IMR-90 (cell line): Measurements from ENCODE around the gene DOCK2. TPM values are rescaled to one million over a fixed set of nuclear protein-coding genes. Genes with fewer than 3 reads are reported as not detected.

Source experiments
- ATAC-seq: fragments of 200-7000 bp; cut with Tn5 transposase; 2 replicates; pipeline ENCODE4 v1.9.1; 2020; ENCODE audit warnings: low read depth, mild to moderate bottlenecking, moderate library complexity
- BruUV-seq: library from RNA; stranded (reverse); fragments of 400-500 nt; replicated peaks from 2 replicates; lab custom pipeline; 2021; lab: Mats Ljungman, UMichigan
- CTCF ChIA-PET: fragments of 300-600 bp; formaldehyde crosslinking; extraction: SDS; loops from one replicate; lab custom pipeline; 2021; ENCODE audit warnings: antibody characterized with exemption; lab: Yijun Ruan, JAX
- POLR2A ChIA-PET: fragments of 300-600 bp; sonication (Branson Sonifier 250); formaldehyde crosslinking; loops from one replicate; lab custom pipeline; 2022; ENCODE audit warnings: antibody characterized with exemption; ENCODE audit not compliant: unreplicated experiment; lab: Charles Lee
- DNase-seq: peaks from one replicate; pipeline ENCODE4 v3.0.0; 2013
- H2AFZ ChIP-seq: replicated peaks from 2 replicates; pipeline ENCODE3; 2013; ENCODE audit warnings: low read length, mild to moderate bottlenecking; ENCODE audit not compliant: poor library complexity
- H2AK5ac ChIP-seq: 2 replicates; pipeline ENCODE4 v1.6.1; 2013; ENCODE audit warnings: low read depth, low read length, inconsistent platforms
- H2AK9ac ChIP-seq: replicated peaks from 2 replicates; pipeline ENCODE3; 2013; ENCODE audit warnings: mild to moderate bottlenecking, low read depth, low read length, moderate library complexity; ENCODE audit not compliant: poor library complexity
- H2BK120ac ChIP-seq: 2 replicates; pipeline ENCODE4 v1.6.1; 2013; ENCODE audit warnings: low read depth, low read length, inconsistent platforms
- H2BK15ac ChIP-seq: 3 replicates; pipeline ENCODE4 v1.6.1; 2013; ENCODE audit warnings: low read depth, low read length, inconsistent platforms
- H2BK20ac ChIP-seq: 2 replicates; pipeline ENCODE4 v1.6.1; 2013; ENCODE audit warnings: low read depth, mild to moderate bottlenecking, inconsistent platforms, low read length, moderate library complexity
- H2BK5ac ChIP-seq: 2 replicates; pipeline ENCODE4 v1.6.1; 2013; ENCODE audit warnings: mild to moderate bottlenecking, low read depth, low read length, inconsistent platforms; ENCODE audit not compliant: poor library complexity, severe bottlenecking
- H3K14ac ChIP-seq: replicated peaks from 2 replicates; pipeline ENCODE4 v1.6.1; 2013; ENCODE audit warnings: low read depth, low read length, inconsistent platforms
- H3K18ac ChIP-seq: 2 replicates; pipeline ENCODE4 v1.6.1; 2013; ENCODE audit warnings: low read depth, low read length, control low read depth
- H3K23ac ChIP-seq: 2 replicates; pipeline ENCODE4 v1.6.1; 2013; ENCODE audit warnings: low read depth, low read length, inconsistent platforms
- H3K27ac ChIP-seq: 2 replicates; pipeline ENCODE4 v1.5.1; 2013; ENCODE audit warnings: mild to moderate bottlenecking, control low read depth, low read length; ENCODE audit not compliant: insufficient read depth
- H3K27me3 ChIP-seq: 2 replicates; pipeline ENCODE4 v1.6.1; 2013; ENCODE audit warnings: low read length; ENCODE audit not compliant: control insufficient read depth, insufficient read depth
- H3K36me3 ChIP-seq: 2 replicates; pipeline ENCODE4 v1.6.1; 2013; ENCODE audit warnings: low read length, mixed read lengths; ENCODE audit not compliant: control insufficient read depth, insufficient read depth
- H3K4ac ChIP-seq: 2 replicates; pipeline ENCODE4 v1.6.1; 2013; ENCODE audit warnings: low read depth, low read length, inconsistent platforms
- H3K4me1 ChIP-seq: 2 replicates; pipeline ENCODE4 v1.6.1; 2013; ENCODE audit warnings: low read length, mixed read lengths; ENCODE audit not compliant: control insufficient read depth, insufficient read depth
- H3K4me2 ChIP-seq: 2 replicates; pipeline ENCODE4 v1.6.1; 2013; ENCODE audit warnings: low read depth, mild to moderate bottlenecking, control low read depth, low read length, moderate library complexity
- H3K4me3 ChIP-seq: 2 replicates; pipeline ENCODE4 v1.5.1; 2013; ENCODE audit warnings: low read depth, mild to moderate bottlenecking, control low read depth, low read length, moderate library complexity; ENCODE audit not compliant: insufficient read depth
- H3K56ac ChIP-seq: 2 replicates; pipeline ENCODE4 v1.6.1; 2013; ENCODE audit warnings: low read length, inconsistent platforms; ENCODE audit not compliant: insufficient read depth; ENCODE audit errors: extremely low read depth
- H3K79me1 ChIP-seq, 2 experiments: 2 replicates each; pipeline ENCODE4 v1.6.1; 2013; ENCODE audit warnings: low read length in 2 of 2, inconsistent platforms in 1 of 2, low read depth in 1 of 2
- H3K9ac ChIP-seq: 2 replicates; pipeline ENCODE4 v1.6.1; 2013; ENCODE audit warnings: low read depth, low read length, control low read depth
- H3K9me1 ChIP-seq: 2 replicates; pipeline ENCODE4 v1.6.1; 2013; ENCODE audit warnings: low read length, inconsistent platforms; ENCODE audit not compliant: insufficient read depth
- H3K9me3 ChIP-seq: 2 replicates; pipeline ENCODE4 v1.6.1; 2013; ENCODE audit warnings: low read length; ENCODE audit not compliant: control insufficient read depth, insufficient read depth
- H4K20me1 ChIP-seq: 2 replicates; pipeline ENCODE4 v1.6.1; 2013; ENCODE audit warnings: low read length, inconsistent platforms; ENCODE audit not compliant: insufficient read depth
- H4K5ac ChIP-seq: 2 replicates; pipeline ENCODE4 v1.6.1; 2013; ENCODE audit warnings: mild to moderate bottlenecking, low read depth, low read length, control low read depth
- H4K8ac ChIP-seq, 2 experiments: 2 replicates each; pipeline ENCODE4 v1.6.1; 2013; ENCODE audit warnings: low read depth in 2 of 2, low read length in 2 of 2, control low read depth in 1 of 2, inconsistent platforms in 1 of 2
- H4K91ac ChIP-seq: 2 replicates; pipeline ENCODE4 v1.6.1; 2013; ENCODE audit warnings: low read depth, low read length, inconsistent platforms; ENCODE audit not compliant: insufficient read depth
- CEBPB ChIP-seq: IDR thresholded peaks from 2 replicates; pipeline ENCODE4 v1.6.1; 2012; ENCODE audit warnings: low read depth, low read length, improper control_type of control experiment
- SMC3 ChIP-seq: fragments of 150-350 bp; IDR thresholded peaks from 2 replicates; pipeline ENCODE4 v1.6.1; 2016; ENCODE audit warnings: low read depth, mild to moderate bottlenecking, antibody characterized with exemption, low read length, moderate library complexity
- WGBS, 2 experiments: methylation state at CpG; one replicate each; pipeline versions ENCODE4 v1.1.5 to v1.1.7; 2013; ENCODE audit warnings: missing lambda C conversion rate in 2 of 2; ENCODE audit not compliant: insufficient read length in 1 of 2; ENCODE audit errors: extremely low coverage in 2 of 2; 5-methylcytosine and 5-hydroxymethylcytosine counted together
- dilution Hi-C: fragments of 300-500 bp; cut with HindIII; formaldehyde crosslinking; loops from one replicate; pipeline ENCODE4 v1.14.3; 2018; ENCODE audit warnings: low sequenced_read_pairs; ENCODE audit not compliant: unreplicated experiment
- in situ Hi-C: fragments of 300-500 bp; cut with MboI; formaldehyde crosslinking; loops from 3 replicates; pipeline ENCODE4 v1.14.3; 2019; ENCODE audit warnings: low sequenced_read_pairs, inconsistent platforms, mixed read lengths
- intact Hi-C: fragments of 100-400 bp; cut with micrococcal nuclease; formaldehyde crosslinking; loops from 2 replicates; pipeline ENCODE4 v1.10.0; 2022
- polyA plus RNA-seq, 3 experiments: library from polyadenylated mRNA; depleted of rRNA; stranded (reverse); fragments of >200 nt; gene quantifications; 2 replicates each; pipeline ENCODE4 v1.2.3, GENCODE V29; 2012; ENCODE audit warnings: low replicate concordance in 1 of 3
- total RNA-seq: library from RNA; depleted of rRNA; stranded (reverse); fragments of >200 nt; gene quantifications from 2 replicates; pipeline ENCODE4 v1.2.3, GENCODE V29; 2012

The DOCK2 gene
- total and polyA plus RNA-seq, 2 of the 4 experiments (the other 2 are of a cell fraction) = 0.72 to 3.0 TPM

- Histone ChIP-seq H3K4me3 (no peak overlapping the region), H2AK5ac (no peak overlapping the region), H2BK20ac (no peak overlapping the region), H3K4me2 (no peak overlapping the region), H3K36me3 (no peaks in the 10 kb centered on the region), H3K9ac (no peak overlapping the region), H3K4me1 (no peaks in the 10 kb centered on the region), H3K56ac (no peak overlapping the region), H3K23ac (no peak overlapping the region), H3K18ac (no peak overlapping the region), H2BK120ac (no peak overlapping the region), H2BK15ac (no peak overlapping the region), H3K27ac (no peak overlapping the region), H2BK5ac (no peak overlapping the region), H3K4ac (no peak overlapping the region), H4K5ac (no peak overlapping the region), H3K14ac (no peak overlapping the region), H2AK9ac (no peak overlapping the region), H4K8ac (no peak overlapping the region), H3K9me3 (no peaks in the 10 kb centered on the region), H3K9me1 (no peaks in the 10 kb centered on the region), H3K27me3 (peaks cover 5% of the 10 kb centered on the region), H2AFZ (no peak overlapping the region), H3K79me1 (no peaks in the 10 kb centered on the region), H4K20me1 (no peaks in the 10 kb centered on the region), H4K91ac (no peak overlapping the region)
- no TSS peak for BruUV-seq
- TF ChIP-seq CEBPB (no peak), SMC3 (no peak)
- ChIA-PET CTCF (no interaction called here), POLR2A (no interaction called here)
- WGBS, 2 experiments = no CpG with 5 or more reads among the region's 6 CpGs
- no peak for DNase-seq
- intact Hi-C loops = no loop called here
- in situ Hi-C loops = no loop called here
- no peak for ATAC-seq
- dilution Hi-C loops = no loop called here
Observed at GRCh38 chr5:170008376-170008775, 371.3 kb downstream of the DOCK2 start.
